Nucleus accumbens (tissue), 56 donors: ENCODE measurements around the gene CATSPERZ.
A peak's percentile ranks its signal among the peaks of the same experiment; 100 is the strongest.
"Not testable (repeated sequence)": the region's sequence is repeated elsewhere in the genome, so short reads cannot be mapped to it uniquely, and the experiment has no call there.

Source experiments
- DNase-seq, 56 donors: peaks; one replicate each; lab custom pipeline; 2025; lab: John Stamatoyannopoulos, UW

CATSPERZ gene

GRCh38 chr11:64297699-64298358, 2.3 kb upstream of the CATSPERZ start:
- no peak for DNase-seq

GRCh38 chr11:64298966-64299846, 952 bp upstream of the CATSPERZ start:
- peak in 53 of 56 donors; percentile 10 to 82 (median 59) for DNase-seq

DNA sequence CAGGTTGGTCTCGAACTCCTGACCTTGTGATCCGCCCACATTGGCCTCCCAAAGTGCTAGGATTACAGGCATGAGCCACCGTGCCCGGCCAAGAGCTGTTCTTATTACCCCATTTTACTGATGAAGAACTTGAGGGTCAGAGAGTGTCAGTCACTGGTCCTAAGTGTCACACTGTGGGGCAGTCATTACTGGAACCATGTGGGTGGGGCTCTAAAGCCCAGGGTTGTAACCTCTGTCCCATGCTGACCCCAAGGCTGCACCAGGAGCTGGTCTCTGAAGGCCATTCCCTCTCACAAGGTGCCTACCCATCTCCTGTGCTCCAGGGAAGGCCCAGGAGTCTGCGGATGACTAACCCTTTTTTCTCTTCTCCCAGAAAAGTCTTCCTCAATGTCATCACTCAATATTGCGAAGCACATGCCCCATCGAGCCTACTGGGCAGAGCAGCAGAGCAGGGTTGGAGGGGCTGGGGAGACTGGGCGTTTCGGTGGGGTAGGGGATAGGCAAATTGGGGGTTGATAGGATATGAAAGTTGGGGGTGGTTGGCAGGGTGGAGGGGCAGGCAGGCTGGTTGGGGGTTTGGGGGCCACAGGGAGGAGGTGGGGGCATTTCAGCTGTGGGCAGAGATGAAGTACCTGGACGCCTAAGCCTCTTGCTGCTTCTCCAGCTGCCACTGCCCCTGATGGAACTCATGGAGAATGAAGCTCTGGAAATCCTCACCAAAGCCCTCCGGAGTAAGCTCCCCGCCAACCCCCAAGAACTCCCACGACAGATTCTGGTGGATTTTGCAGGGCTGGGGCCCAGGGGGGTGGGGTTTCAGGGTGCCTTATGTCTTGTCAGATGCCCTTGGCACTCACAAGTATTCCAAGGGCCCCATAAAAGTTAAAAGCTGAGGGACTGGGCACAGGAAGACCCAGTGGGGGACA, 3.2 kb downstream of the CATSPERZ start:
- no peak for DNase-seq

DNA sequence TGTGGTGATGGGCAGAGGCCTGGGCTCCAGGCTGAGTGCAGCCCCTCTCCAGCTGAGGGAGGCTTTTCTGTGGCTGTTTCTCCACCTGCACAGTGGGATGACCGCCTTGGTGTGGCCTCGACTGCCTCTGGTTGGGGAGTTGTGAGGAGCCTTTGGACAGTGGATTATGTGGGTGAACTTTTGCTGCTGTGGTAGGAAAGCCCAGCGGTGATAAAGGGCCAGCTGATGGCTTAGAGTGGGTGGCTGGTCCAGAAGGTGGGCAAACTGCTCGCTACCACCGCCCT, 3.8 kb downstream of the CATSPERZ start:
- DNase-seq, result no peak

DNA sequence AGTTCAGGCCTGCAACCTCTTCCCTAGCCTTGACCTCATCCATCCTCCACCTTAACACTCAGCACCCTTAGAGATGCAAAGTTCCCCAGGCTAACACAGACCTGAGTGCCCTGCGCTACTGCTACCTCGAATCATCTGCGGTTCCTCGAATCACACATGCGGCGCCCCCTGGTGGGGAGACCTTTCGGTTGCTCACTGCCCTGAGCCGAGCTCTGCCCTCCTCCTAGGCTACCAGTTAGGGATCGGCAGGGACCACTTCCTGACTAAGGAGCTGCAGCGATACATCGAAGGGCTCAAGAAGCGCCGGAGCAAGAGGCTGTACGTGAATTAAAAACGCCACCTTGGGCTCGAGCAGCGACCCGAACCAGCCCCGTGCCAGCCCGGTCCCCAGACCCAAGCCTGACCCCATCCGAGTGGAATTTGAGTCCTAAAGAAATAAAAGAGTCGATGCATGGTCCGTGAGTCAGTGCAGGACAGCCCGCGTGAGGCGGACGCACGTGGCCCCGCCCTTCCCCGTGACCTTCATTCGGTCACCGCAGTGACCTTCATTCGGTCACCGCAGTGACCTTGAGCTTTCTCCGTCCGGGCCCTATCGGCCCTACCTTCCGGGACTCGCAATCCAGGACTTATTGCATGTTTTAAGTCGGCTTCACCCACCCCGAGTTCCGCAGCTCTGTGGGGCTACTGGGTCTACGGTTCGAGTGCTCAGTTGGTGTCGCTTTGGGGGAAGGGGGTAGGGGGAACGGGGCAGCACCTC, 4.3 kb downstream of the CATSPERZ start:
- peak in 55 of 56 donors; percentile 42 to 95 (median 78) for DNase-seq

DNA sequence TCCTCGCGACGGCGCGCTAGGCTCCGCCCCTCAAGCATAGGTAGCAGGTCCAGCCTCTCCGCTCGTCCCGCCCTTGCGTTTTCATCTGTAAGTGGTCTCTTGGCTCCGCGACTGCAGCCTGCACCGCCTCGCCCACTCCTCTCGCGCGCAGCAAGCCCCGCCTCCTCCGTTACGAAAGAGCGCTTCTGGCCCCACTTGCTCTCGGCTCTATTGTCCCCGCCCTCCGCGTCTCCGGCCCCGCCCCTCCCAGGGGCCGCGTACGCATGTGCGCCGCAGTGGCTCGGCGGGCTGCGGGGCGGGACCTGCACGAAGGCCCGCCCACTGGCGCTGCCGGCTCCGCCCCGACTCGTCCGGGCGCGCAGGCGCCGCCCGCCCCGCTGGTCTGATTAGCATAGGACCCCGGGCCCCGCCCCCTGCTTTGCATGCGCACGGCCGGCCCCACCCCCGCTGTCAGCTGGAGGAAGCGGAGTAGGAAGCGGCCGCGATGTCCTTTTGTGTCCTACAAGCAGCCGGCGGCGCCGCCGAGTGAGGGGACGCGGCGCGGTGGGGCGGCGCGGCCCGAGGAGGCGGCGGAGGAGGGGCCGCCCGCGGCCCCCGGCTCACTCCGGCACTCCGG, 5.0 kb downstream of the CATSPERZ start, which contains the start of gene ESRRA:
ESRRA (plus strand) TSS at position 450 of the 616 bp plus-strand sequence. CDS start 1,656 bp downstream, outside the sequence.
- DNase-seq, result peak; percentile 82 to 100 (median 99)

DNA sequence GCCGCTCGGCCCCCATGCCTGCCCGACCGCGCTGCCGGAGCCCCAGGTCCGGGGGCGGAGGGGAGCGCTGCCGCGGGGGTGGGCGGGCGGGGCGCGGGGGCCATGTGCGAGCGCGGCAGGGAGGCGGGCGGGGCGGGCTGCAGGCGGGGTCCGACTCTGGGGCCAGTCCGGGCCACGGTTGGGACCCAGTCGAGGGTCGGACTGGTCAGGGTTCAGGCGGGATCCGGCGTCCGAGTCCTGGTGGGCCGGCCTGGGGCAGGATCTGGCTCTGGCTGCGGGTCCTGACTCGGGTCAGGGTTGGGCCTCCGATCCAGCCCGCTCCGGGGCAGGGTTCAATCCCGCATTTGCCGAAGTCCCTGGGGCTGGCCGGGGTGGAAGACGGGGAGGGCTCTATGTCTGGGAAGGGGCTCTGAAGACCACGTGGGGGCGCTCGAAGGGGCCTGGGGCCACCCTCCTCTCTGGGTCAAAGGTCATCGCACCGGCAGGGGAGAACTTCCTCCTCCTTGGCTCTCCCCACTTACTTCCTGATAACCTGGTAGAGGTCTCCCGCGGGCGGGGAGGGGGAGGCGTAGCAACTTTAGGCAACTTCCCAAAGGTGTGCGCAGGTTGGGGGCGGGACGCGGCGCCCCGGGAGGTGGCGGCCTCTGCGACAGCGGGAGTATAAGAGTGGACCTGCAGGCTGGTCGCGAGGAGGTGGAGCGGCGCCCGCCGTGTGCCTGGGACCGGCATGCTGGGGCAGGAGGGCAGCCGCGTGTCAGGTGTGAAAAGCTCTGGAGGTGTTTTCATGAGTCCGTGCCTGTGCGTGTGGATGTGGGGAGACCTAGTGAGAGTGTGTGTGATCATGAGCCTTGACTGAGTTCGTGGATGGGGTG, 5.8 kb downstream of the CATSPERZ start:
- DNase-seq, result peak in 41 of 56 donors; percentile 18 to 83 (median 60)

GRCh38 chr11:64306563-64306875, 6.4 kb downstream of the CATSPERZ start:
- DNase-seq, result peak in 1 of 56 donors; percentile 29

DNA sequence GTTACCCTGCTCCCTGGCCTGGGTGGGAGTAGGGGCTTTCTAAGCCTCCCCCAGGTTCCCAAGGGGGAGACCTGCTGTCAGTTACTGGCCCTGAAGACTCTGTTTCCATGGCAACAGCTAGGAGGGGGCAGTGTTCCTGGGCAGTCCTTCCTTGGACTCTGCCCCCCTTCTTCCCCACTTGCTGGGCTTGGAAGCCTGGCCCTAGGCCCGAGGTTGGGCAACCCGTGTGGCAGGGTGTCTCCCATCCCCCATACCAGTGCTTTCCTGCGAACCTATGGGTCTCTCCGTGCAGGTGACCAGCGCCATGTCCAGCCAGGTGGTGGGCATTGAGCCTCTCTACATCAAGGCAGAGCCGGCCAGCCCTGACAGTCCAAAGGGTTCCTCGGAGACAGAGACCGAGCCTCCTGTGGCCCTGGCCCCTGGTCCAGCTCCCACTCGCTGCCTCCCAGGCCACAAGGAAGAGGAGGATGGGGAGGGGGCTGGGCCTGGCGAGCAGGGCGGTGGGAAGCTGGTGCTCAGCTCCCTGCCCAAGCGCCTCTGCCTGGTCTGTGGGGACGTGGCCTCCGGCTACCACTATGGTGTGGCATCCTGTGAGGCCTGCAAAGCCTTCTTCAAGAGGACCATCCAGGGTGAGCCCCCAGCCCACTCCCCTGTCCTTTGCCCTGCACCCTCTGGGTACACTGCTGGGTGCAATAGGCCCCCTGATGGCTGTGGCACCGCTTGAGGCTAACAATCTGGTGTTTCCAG, 6.9 kb downstream of the CATSPERZ start:
- peak in 4 of 56 donors; percentile 21 to 59 (median 32) for DNase-seq

- DNase-seq, result not testable (repeated sequence)
These were observed 7.6 kb downstream of the CATSPERZ start for GRCh38 chr11:64307795-64308194.

DNA sequence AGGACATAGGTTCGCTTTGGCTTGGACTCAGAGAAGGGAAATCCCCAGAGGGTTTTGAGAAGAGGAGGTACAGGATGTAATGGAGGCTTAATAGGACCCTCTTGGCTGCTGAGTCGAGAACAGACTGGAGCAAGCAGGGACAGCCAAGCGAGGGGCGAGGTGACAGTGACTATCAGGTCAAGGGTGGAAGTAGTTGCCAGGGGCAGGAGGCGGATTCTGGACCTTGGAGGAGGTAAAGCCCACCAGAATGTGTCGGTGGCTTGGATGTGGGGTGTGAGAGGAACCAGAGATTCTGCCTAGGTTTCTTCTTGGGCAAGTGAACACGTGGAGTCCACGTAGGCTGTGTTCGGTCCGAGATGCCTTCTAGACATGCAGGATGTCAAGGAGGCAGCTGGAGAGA, 12.8 kb downstream of the CATSPERZ start:
- no peak for DNase-seq

- peak in 14 of 56 donors; percentile 18 to 69 (median 32) for DNase-seq
These were observed 13.5 kb downstream of the CATSPERZ start for GRCh38 chr11:64313491-64314145.

GRCh38 chr11:64314146-64314804, 14.1 kb downstream of the CATSPERZ start:
- DNase-seq, result no peak

GRCh38 chr11:64314805-64315561, 14.8 kb downstream of the CATSPERZ start:
- no peak for DNase-seq

DNA sequence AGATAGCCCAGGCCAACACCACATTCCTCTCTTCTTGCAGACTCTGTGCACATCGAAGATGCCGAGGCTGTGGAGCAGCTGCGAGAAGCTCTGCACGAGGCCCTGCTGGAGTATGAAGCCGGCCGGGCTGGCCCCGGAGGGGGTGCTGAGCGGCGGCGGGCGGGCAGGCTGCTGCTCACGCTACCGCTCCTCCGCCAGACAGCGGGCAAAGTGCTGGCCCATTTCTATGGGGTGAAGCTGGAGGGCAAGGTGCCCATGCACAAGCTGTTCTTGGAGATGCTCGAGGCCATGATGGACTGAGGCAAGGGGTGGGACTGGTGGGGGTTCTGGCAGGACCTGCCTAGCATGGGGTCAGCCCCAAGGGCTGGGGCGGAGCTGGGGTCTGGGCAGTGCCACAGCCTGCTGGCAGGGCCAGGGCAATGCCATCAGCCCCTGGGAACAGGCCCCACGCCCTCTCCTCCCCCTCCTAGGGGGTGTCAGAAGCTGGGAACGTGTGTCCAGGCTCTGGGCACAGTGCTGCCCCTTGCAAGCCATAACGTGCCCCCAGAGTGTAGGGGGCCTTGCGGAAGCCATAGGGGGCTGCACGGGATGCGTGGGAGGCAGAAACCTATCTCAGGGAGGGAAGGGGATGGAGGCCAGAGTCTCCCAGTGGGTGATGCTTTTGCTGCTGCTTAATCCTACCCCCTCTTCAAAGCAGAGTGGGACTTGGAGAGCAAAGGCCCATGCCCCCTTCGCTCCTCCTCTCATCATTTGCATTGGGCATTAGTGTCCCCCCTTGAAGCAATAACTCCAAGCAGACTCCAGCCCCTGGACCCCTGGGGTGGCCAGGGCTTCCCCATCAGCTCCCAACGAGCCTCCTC, 15.7 kb downstream of the CATSPERZ start:
- DNase-seq, result not testable (repeated sequence)
